Mesodermal cell (in vitro differentiated cells): ENCODE data around the gene HIPK2.

Source experiments
- H3K27ac ChIP-seq: 2 replicates; pipeline ENCODE4 v1.7.0; 2013; ENCODE audit warnings: mild to moderate bottlenecking, low read depth, low read length, moderate library complexity; ENCODE audit not compliant: severe bottlenecking
- H3K36me3 ChIP-seq: 2 replicates; pipeline ENCODE4 v1.7.1; 2013; ENCODE audit warnings: mild to moderate bottlenecking, low read length, moderate library complexity; ENCODE audit not compliant: control insufficient read depth, insufficient read depth
- H3K4me1 ChIP-seq: one replicate; pipeline ENCODE4 v1.7.1; 2013; ENCODE audit warnings: mild to moderate bottlenecking, low read length; ENCODE audit not compliant: insufficient read depth, control insufficient read depth, poor library complexity, severe bottlenecking
- H3K4me3 ChIP-seq: 2 replicates; pipeline ENCODE4 v1.7.0; 2013; ENCODE audit warnings: low read length, control low read depth, mild to moderate bottlenecking; ENCODE audit not compliant: insufficient read depth, poor library complexity, severe bottlenecking; ENCODE audit errors: extremely low read depth
- H3K9me3 ChIP-seq: 2 replicates; pipeline ENCODE4 v1.7.1; 2013; ENCODE audit warnings: mild to moderate bottlenecking, low read length, moderate library complexity; ENCODE audit not compliant: control insufficient read depth
- WGBS, 2 experiments: methylation state at CpG; one replicate each; pipeline ENCODE4 v1.1.5; 2013; ENCODE audit warnings: missing lambda C conversion rate in 2 of 2; ENCODE audit not compliant: insufficient coverage in 2 of 2; 5-methylcytosine and 5-hydroxymethylcytosine counted together

Gene HIPK2

GRCh38 chr7:139648391-139648861 is 129.4 kb downstream of the HIPK2 start:
- H3K27ac ChIP-seq: no peak overlapping the region
- no peak overlapping the region for H3K4me3 ChIP-seq
- H3K36me3 ChIP-seq: no peaks in the 10 kb centered on the region
- 71 to 74% methylated on average over 8 to 9 of the region's 20 CpGs for WGBS, 2 experiments
- H3K9me3 ChIP-seq: no peaks in the 10 kb centered on the region
- H3K4me1 ChIP-seq: peaks cover 9% of the 10 kb centered on the region

- no peak overlapping the region for H3K4me3 ChIP-seq
- H3K9me3 ChIP-seq: no peaks in the 10 kb centered on the region
- no peaks in the 10 kb centered on the region for H3K36me3 ChIP-seq
- peaks cover 9% of the 10 kb centered on the region for H3K4me1 ChIP-seq
- no peak overlapping the region for H3K27ac ChIP-seq
- 57 to 75% methylated on average over 2 of the region's 2 CpGs for WGBS, 2 experiments
Observed at GRCh38 chr7:139647814-139648390, 129.9 kb downstream of the HIPK2 start.

- no peak overlapping the region for H3K27ac ChIP-seq
- H3K4me3 ChIP-seq: no peak overlapping the region
- H3K4me1 ChIP-seq: peaks cover 9% of the 10 kb centered on the region
- WGBS, 2 experiments: 80 to 83% methylated on average over 1 of the region's 4 CpGs
- H3K36me3 ChIP-seq: no peaks in the 10 kb centered on the region
- H3K9me3 ChIP-seq: no peaks in the 10 kb centered on the region
Observed at GRCh38 chr7:139647085-139647484, 130.7 kb downstream of the HIPK2 start.

GRCh38 chr7:139646566-139646965 is 131.2 kb downstream of the HIPK2 start:
- Histone ChIP-seq H3K27ac (no peak overlapping the region), H3K9me3 (no peaks in the 10 kb centered on the region), H3K4me1 (peaks cover 9% of the 10 kb centered on the region), H3K4me3 (no peak overlapping the region), H3K36me3 (no peaks in the 10 kb centered on the region)
- WGBS, 2 experiments: 97 to 100% methylated on average over 2 to 4 of the region's 4 CpGs

GRCh38 chr7:139645572-139646523 is 131.9 kb downstream of the HIPK2 start:
- H3K4me1 ChIP-seq: peaks cover 6% of the 10 kb centered on the region
- H3K27ac ChIP-seq: no peak overlapping the region
- WGBS, 2 experiments: 49 to 62% methylated on average over 15 of the region's 19 CpGs
- no peaks in the 10 kb centered on the region for H3K36me3 ChIP-seq
- H3K4me3 ChIP-seq: no peak overlapping the region
- H3K9me3 ChIP-seq: no peaks in the 10 kb centered on the region

GRCh38 chr7:139643951-139644585 is 133.7 kb downstream of the HIPK2 start:
- H3K36me3 ChIP-seq: peaks cover 4% of the 10 kb centered on the region
- no peak overlapping the region for H3K4me3 ChIP-seq
- peaks cover 6% of the 10 kb centered on the region for H3K4me1 ChIP-seq
- 94 to 97% methylated on average over 4 of the region's 6 CpGs for WGBS, 2 experiments
- H3K9me3 ChIP-seq: no peaks in the 10 kb centered on the region
- H3K27ac ChIP-seq: no peak overlapping the region

- Histone ChIP-seq H3K27ac (no peak overlapping the region), H3K36me3 (peaks cover 4% of the 10 kb centered on the region), H3K4me1 (no peaks in the 10 kb centered on the region), H3K9me3 (peaks cover under 1% of the 10 kb centered on the region), H3K4me3 (no peak overlapping the region)
- WGBS, 2 experiments: 88 to 94% methylated on average over 4 of the region's 4 CpGs
Observed at GRCh38 chr7:139642283-139642682, 135.5 kb downstream of the HIPK2 start.

GRCh38 chr7:139641337-139641992 is 136.3 kb downstream of the HIPK2 start:
- WGBS, 2 experiments: 97 to 98% methylated on average over 7 to 9 of the region's 14 CpGs
- H3K4me1 ChIP-seq: no peaks in the 10 kb centered on the region
- peaks cover 5% of the 10 kb centered on the region for H3K36me3 ChIP-seq
- H3K9me3 ChIP-seq: peaks cover 3% of the 10 kb centered on the region
- H3K27ac ChIP-seq: no peak overlapping the region
- no peak overlapping the region for H3K4me3 ChIP-seq

GRCh38 chr7:139640681-139641080 is 137.1 kb downstream of the HIPK2 start:
- Histone ChIP-seq H3K4me1 (no peaks in the 10 kb centered on the region), H3K4me3 (no peak overlapping the region), H3K27ac (no peak overlapping the region), H3K36me3 (peaks cover 8% of the 10 kb centered on the region), H3K9me3 (peaks cover 3% of the 10 kb centered on the region)
- 89 to 100% methylated on average over 1 to 2 of the region's 2 CpGs for WGBS, 2 experiments

GRCh38 chr7:139639563-139639962 is 138.2 kb downstream of the HIPK2 start:
- no peaks in the 10 kb centered on the region for H3K4me1 ChIP-seq
- H3K9me3 ChIP-seq: peaks cover 3% of the 10 kb centered on the region
- H3K4me3 ChIP-seq: no peak overlapping the region
- peaks cover 8% of the 10 kb centered on the region for H3K36me3 ChIP-seq
- WGBS, 2 experiments: 93 to 96% methylated on average over 5 to 6 of the region's 6 CpGs
- H3K27ac ChIP-seq: no peak overlapping the region
